Posterior vena cava (tissue), 2 donors: Measurements from ENCODE around the gene ZNF425. TPM values are rescaled to one million over a fixed set of nuclear protein-coding genes. Genes with fewer than 3 reads are reported as not detected.
"Not testable (repeated sequence)": the region's sequence is repeated elsewhere in the genome, so short reads cannot be mapped to it uniquely, and the experiment has no call there.

ENCODE experiments used
- DNase-seq: peaks from one replicate; pipeline ENCODE4 v3.0.0-alpha.2; 2020; ENCODE audit warnings: low spot score
- intact Hi-C, 2 donors: fragments of 100-400 bp; cut with DNase I; formaldehyde crosslinking; loops; one replicate each; pipeline versions ENCODE4 v1.14.1 to v1.14.2; 2022 to 2023
- total RNA-seq, 2 donors: library from RNA; stranded (reverse); fragmentation: NEBNext Ultra II Directional; extraction: Animal tissue kit (Norgen Biotek cat#: 25700); gene quantifications; one replicate each; pipeline ENCODE4 v1.2.1, GENCODE V29; 2021
- donor health status: DM: yes; HTN: yes; CAD: no.
- donor health status: DM: yes; HTN: yes; CAD: no.

ZNF425 gene
- total RNA-seq, 2 donors from 2014 or later: 0.97 to 1.7 TPM

DNA sequence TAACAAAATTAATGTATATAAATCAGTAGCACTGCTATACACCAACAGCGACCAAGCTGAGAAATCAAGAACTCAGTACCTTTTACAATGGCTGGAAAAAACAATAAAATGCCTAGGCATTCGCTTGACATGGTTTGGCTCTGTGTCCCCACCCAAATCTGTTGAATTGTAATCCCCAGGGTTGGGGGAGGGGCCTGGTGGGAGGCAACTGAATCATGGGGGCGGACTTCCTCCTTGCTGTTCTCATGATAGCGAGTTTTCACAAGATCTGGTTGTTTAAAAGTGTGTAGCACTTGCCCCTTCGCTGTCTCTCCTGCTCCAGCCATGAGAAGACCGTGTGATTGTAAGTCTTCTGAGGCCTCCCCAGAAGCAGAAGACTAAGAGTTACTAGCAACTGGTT, 44.2 kb downstream of the ZNF425 start:
- no peak for DNase-seq
- intact Hi-C loops: loop anchor here in 1 of 2 donors (10.0 kb wide), 1 partner anchor 997 kb away; no protein-coding TSS in a partner anchor

DNA sequence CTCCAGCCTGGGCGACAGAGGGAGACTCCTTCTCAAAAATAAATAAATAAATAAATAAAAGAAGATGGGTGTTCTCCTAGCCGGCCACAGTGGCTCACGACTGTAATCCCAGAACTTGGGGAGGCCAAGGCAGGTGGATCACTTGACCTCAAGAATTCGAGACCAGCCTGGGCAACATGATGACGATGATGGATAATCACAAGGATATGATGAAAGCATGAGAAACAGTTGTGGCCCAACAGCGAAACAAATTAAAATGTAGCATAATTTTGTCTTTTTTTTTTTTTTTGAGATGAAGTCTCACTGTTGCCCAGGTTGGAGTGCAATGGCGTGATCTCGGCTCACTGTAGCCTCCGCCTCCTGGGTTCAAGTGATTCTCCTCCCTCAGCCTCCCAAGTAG, 48.5 kb downstream of the ZNF425 start:
- no peak for DNase-seq
- intact Hi-C loops: no loop called here

- no peak for DNase-seq
Observed at GRCh38 chr7:149075286-149075685, 50.8 kb downstream of the ZNF425 start.

DNA sequence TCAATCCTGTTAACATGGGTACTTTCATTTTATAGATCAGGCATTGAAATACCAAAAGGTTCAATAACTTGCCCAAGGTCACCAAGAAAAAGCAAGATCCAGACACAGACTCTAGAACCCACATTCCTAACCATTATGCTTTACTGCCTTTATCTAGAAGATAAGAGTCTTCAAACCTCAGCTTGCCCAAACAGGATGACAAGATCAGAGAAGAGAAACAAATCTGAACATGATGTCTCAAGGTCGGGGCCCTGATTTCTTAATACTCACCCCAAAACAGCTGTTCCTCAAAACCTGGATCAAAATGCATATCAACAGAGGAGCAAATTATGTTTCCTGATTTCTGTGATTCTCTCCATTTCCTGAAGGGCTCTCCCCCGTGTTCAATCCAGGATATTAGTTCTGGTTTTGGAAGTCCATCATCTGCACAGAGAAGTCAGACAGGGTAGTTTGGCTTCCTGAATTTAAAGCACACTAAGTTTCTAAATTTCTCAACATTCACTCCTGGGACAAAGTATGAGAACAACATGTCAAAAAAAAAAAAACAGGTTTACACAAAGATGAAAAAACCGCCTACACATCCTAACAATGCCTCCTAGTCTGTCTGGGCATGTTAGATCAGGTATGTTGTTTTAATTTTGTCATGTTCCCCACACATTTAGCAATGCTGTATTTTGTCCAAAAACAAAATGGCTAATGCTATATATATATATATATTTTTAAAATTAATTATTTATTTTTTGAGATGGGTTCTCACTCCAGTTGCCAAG, 51.8 kb downstream of the ZNF425 start:
- intact Hi-C loops: no loop called here
- DNase-seq: no peak

More at GRCh38 chr7:149075286-149075685, 50.8 kb downstream of the ZNF425 start:
- intact Hi-C loops: no loop called here

DNA sequence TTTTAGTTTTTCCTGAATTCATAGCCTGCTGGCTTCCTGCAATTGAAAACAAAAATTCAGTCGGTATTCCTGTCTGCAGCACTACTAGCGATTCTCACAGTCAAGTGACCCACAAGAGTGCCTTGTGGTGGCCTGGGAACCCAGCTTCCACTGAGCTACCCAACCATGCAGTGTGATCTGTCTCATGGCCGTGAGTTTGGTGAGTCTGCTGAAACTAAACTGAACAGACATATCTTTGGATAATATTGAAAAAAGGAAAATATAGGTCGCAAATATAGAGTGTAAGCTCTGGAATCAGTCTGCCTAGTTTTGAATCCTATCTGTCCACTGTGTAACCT, 53.7 kb downstream of the ZNF425 start:
- DNase-seq: no peak

GRCh38 chr7:149071641-149072437, 54.3 kb downstream of the ZNF425 start:
- intact Hi-C loops: no loop called here
- DNase-seq: peak; percentile 81

More for the DNA sequence above, 53.7 kb downstream of the ZNF425 start:
- intact Hi-C loops: no loop called here

DNA sequence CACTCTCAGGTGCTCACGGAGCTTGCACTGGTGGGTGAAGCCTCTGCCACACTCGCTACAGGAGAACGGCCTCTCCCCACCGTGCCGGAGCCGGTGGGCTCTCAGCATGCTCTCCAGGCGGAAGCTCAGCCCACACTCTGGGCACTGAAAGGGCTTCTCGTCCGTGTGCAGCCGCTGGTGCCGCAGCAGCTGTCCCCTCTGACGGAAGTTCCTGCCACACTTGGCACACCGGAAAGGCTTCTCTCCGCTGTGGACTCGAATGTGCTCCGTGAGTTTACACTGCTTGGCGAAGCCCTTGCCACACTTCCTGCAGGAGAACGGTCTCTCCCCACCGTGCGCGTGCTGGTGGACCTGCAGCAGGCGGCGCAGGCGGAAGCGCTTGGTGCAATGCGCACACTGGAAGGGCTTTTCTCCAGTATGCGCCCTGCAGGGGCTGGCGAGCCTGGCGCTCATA, 54.9 kb downstream of the ZNF425 start:
- intact Hi-C loops: no loop called here
- DNase-seq: no peak

DNA sequence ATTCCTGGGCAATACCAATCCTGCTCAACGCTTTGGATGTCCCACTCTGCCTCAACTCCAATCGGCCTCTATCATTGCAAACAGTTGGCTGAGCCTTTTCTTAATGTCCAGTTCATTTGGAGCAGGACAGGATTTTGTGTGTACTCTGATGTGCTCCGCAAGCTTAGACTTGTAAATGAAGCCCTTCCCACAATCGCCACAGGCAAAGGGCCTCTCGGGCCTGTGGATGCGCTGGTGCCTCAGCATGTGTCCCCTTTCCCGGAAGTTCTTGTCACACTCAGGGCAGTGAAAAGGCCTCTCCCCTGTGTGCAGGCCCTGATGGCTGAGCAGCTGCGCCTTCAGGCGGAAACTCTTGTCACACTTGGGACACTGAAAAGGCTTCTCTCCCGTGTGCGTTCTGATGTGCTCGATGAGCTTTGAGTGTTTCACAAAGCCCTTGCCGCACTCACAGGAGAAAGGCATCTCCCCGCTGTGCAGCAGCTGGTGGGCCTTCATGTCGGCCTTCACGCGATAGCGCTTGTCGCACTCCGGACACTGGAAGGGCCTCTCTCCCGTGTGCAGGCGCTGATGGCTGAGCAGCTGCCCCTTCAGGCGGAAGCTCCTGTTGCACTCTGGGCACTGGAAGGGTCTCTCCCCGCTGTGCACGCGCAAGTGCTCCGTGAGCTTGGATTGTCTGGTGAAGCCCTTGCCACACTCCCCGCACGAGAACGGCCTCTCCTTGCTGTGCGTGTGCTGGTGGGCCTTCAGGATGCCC, 55.6 kb downstream of the ZNF425 start:
- intact Hi-C loops: no loop called here
- DNase-seq: no peak

DNA sequence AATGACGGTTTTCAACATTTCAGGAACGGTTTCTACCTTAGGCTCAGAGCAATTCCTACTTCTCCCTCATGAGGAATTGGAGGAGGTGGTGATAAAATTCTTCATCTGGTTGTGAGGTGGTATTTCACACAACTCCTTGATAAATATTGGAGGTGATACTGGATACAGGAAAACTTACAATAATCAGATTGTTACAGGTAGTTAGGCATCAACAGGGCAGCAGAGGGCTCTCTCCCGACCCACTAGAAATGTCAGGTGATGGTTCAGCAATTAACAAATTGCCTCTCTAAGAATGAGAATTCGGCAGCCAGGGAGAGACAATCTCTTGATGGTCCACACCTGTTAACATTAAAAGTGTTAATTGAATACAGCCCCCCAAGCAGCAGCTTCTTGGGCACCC, 58.3 kb downstream of the ZNF425 start:
- no peak for DNase-seq
- intact Hi-C loops: no loop called here

GRCh38 chr7:149063476-149063875, 62.6 kb downstream of the ZNF425 start:
- DNase-seq: no peak
- intact Hi-C loops: no loop called here

DNA sequence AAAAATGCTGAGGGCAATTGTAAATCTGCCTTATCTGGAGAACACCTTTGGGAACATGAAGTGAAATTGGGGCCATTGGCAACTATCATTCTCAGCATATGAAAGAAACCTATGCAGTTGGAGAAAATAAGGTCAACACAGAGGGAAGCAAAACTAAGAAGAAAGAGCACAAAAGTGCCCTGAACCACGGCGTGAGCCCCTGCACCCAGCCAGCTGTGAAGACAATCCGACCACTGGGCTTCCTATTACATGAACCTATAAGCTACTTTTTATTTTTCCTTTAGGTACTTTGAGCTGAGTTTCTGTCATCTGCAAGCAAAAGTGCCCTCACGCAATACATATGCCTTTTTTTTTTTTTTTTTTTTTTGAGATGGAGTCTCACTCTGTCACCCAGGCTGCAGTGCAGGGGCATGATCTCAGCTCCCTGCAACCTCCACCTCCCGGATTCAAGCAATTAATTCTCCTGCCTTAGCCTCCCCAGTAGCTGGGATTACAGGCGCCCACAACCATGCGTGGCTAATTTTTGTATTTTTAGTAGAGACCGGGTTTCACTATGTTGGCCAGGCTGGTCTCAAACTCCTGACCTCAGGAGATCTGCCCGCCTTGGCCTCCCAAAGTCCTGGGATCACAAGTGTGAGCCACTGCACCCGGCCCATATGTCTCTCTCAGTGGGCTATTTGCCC, 63.8 kb downstream of the ZNF425 start:
- intact Hi-C loops, DNase-seq: not testable (repeated sequence)

GRCh38 chr7:149060156-149060555, 66.0 kb downstream of the ZNF425 start:
- intact Hi-C loops: no loop called here
- DNase-seq: no peak

- DNase-seq: no peak
- intact Hi-C loops: loop anchor here in 1 of 2 donors (1.0 kb wide), 1 partner anchor 45 kb away; no protein-coding TSS in a partner anchor
Observed at GRCh38 chr7:149053885-149054284, 72.2 kb downstream of the ZNF425 start.

DNA sequence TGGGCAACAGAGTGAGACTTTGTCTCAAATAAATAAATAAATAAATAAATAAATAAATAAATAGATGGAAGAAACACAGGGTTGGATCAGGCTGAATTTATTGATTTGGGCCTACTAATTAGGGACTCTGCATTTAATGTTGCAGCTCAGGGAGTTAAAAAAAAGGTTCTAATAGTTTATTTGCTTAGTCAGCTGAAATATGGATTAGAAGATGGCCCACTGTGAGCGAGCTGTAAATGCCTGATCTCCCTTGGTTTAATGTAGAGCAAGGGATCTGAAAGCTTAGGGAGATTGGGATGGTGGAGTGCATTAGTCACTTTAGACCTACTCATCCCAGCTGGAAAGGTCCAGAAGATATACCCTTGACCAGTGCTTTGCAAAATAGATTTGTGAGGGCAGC, 72.7 kb downstream of the ZNF425 start:
- no peak for DNase-seq
- intact Hi-C loops: loop anchor here in 1 of 2 donors (1.0 kb wide), 1 partner anchor 44 kb away; no protein-coding TSS in a partner anchor

Other genes with a start within 250 kb of the ZNF425 start
- gene EZH2, start 242.0 kb downstream of the ZNF425 start, total RNA-seq: 1 to 10 TPM; 1.7 to 1.9 TPM
- gene PDIA4, start 97.8 kb downstream of the ZNF425 start, total RNA-seq: 100 to 1,000 TPM in 1 of 2 donors, 10 to 100 TPM in 1; 64.8 to 117 TPM
- 1 to 10 TPM; 3.4 to 4.6 TPM for gene ZNF786, start 35.6 kb downstream of the ZNF425 start, total RNA-seq
- 10 to 100 TPM; 10.3 to 12.1 TPM for gene ZNF398, start 21.1 kb upstream of the ZNF425 start, total RNA-seq
- gene ZNF282, start 69.2 kb upstream of the ZNF425 start, total RNA-seq: 10 to 100 TPM; 13.9 to 19.6 TPM
- 1 to 10 TPM; 5.3 to 6.1 TPM for gene ZNF212, start 113.3 kb upstream of the ZNF425 start, total RNA-seq
- gene ZNF783, start 135.9 kb upstream of the ZNF425 start, total RNA-seq: 10 to 100 TPM; 10.8 to 16.3 TPM